Thoracic aorta (tissue), 2 donors: ENCODE data around the gene ADH5. TPM values are rescaled to one million over a fixed set of nuclear protein-coding genes. Genes with fewer than 3 reads are reported as not detected.

Source experiments
- ATAC-seq: fragments of 150-250 bp; one replicate; pipeline ENCODE4 v1.8.0; 2017; ENCODE audit warnings: low read depth; ENCODE audit not compliant: insufficient number of reproducible peaks, low FRiP score
- DNase-seq: peaks from one replicate; pipeline ENCODE4 v3.0.0-alpha.2; 2020; ENCODE audit warnings: low spot score
- H3K27ac ChIP-seq, 2 donors: fragments of 200-600 bp; sonication (generic); 1 replicate in 1 of 2; 2 replicates in 1 of 2; pipeline ENCODE4 v1.5.1; 2016; ENCODE audit warnings: mild to moderate bottlenecking in 2 of 2, moderate library complexity in 2 of 2
- H3K27me3 ChIP-seq: fragments of 200-600 bp; sonication (generic); replicated peaks from 2 replicates; pipeline ENCODE4 v1.6.0; 2016; ENCODE audit warnings: mild to moderate bottlenecking; ENCODE audit not compliant: insufficient read depth
- H3K36me3 ChIP-seq: fragments of 200-600 bp; sonication (generic); one replicate; pipeline ENCODE4 v1.5.1; 2016
- H3K4me1 ChIP-seq, 2 donors: fragments of 200-600 bp; sonication (generic); 1 replicate in 1 of 2; 2 replicates in 1 of 2; pipeline versions ENCODE4 v1.5.1 to v1.6.0; 2016; ENCODE audit warnings: low read depth in 2 of 2, mild to moderate bottlenecking in 1 of 2; ENCODE audit not compliant: control insufficient read depth in 1 of 2
- H3K4me3 ChIP-seq: fragments of 200-600 bp; sonication (generic); 2 replicates; pipeline ENCODE4 v1.5.1; 2016; ENCODE audit warnings: mild to moderate bottlenecking
- H3K9me3 ChIP-seq: fragments of 200-600 bp; sonication (generic); 2 replicates; pipeline ENCODE4 v1.5.1; 2016
- total RNA-seq, 2 donors: library from RNA; depleted of rRNA; stranded (reverse); fragments of >200 nt; gene quantifications; one replicate each; pipeline versions ENCODE4 v1.1.0 to v1.2.3, GENCODE V29; 2016
- TF ChIP-seq, protein P1 (sequence below): fragments of 200-600 bp; sonication (generic); IDR thresholded peaks from one replicate; pipeline ENCODE4 v1.5.1; 2019; ENCODE audit warnings: antibody characterized with exemption

The ADH5 gene
- total RNA-seq, result 100 to 1,000 TPM; 149 to 180 TPM

DNA sequence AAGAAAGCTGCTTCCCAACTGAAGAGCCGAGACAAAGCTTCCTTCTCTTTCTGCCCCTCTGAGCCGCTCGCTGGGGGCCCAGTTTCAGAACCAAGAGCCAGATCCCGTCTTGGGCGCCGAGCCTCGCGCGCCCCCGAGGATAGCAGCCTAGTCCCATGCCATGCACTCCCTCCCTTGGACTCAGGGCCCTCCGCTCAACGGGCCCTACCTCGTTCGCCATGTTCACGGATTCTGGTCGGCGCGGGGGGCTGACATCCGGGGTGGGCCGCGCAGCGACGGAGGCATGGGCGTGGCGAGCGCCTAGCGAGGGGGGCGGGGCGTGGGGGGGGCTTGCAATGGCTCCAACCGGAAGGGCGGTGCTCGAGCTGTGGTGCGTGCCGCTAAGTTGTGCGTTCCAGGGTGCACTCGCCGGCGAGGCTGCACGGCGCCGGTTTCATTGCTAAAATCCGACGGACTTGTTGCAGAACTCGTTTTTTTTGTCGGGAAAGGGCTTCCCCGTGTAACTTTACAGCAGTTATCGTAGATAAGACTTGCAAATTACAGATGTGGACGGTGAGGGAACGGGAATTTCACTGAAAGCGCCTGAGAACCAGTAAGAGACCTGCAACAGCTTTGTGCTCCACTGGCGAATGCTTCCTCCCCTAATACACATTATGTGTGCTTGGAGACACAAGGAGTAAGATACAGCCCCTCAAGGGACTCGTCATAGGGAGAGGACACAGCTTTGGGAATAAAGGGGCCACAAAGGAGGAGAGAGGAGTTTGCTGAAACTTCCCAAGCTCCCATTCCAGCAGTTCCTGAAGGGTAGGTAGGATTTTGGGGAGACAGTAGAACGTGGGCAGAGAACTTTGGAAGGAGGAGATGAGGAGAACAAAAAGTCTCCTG is at the start of gene ADH5:
TSS of gene ADH5 (minus strand) at position 308 of the 885 bp plus-strand sequence. CDS start at position 220, 88 bp downstream.
- H3K4me3 ChIP-seq, result peak within 1 kb of the TSS; percentile 77
- H3K9me3 ChIP-seq, result no peaks in the 10 kb centered on the region
- peak; percentile 64 for DNase-seq
- peaks cover 11% of the 10 kb centered on the region for H3K36me3 ChIP-seq
- H3K27me3 ChIP-seq, result no peaks in the 10 kb centered on the region
- ATAC-seq, result peak; percentile 73
- peaks cover 20 to 34% of the 10 kb centered on the region in 2 donors for H3K4me1 ChIP-seq
- TF ChIP-seq, protein P1, sequence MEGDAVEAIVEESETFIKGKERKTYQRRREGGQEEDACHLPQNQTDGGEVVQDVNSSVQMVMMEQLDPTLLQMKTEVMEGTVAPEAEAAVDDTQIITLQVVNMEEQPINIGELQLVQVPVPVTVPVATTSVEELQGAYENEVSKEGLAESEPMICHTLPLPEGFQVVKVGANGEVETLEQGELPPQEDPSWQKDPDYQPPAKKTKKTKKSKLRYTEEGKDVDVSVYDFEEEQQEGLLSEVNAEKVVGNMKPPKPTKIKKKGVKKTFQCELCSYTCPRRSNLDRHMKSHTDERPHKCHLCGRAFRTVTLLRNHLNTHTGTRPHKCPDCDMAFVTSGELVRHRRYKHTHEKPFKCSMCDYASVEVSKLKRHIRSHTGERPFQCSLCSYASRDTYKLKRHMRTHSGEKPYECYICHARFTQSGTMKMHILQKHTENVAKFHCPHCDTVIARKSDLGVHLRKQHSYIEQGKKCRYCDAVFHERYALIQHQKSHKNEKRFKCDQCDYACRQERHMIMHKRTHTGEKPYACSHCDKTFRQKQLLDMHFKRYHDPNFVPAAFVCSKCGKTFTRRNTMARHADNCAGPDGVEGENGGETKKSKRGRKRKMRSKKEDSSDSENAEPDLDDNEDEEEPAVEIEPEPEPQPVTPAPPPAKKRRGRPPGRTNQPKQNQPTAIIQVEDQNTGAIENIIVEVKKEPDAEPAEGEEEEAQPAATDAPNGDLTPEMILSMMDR, result no peak
- peak within 1 kb of the TSS; percentile 91 to 95 for H3K27ac ChIP-seq

- Histone ChIP-seq H3K9me3 (no peaks in the 10 kb centered on the region), H3K4me1 (no peaks in the 10 kb centered on the region), H3K27ac (no peak overlapping the region), H3K4me3 (no peak overlapping the region), H3K27me3 (no peaks in the 10 kb centered on the region), H3K36me3 (no peaks in the 10 kb centered on the region)
- no peak for DNase-seq
- ATAC-seq, result no peak
- TF ChIP-seq, protein P1, result no peak
These were observed 47.7 kb upstream of the ADH5 start for GRCh38 chr4:99136329-99136728.

DNA sequence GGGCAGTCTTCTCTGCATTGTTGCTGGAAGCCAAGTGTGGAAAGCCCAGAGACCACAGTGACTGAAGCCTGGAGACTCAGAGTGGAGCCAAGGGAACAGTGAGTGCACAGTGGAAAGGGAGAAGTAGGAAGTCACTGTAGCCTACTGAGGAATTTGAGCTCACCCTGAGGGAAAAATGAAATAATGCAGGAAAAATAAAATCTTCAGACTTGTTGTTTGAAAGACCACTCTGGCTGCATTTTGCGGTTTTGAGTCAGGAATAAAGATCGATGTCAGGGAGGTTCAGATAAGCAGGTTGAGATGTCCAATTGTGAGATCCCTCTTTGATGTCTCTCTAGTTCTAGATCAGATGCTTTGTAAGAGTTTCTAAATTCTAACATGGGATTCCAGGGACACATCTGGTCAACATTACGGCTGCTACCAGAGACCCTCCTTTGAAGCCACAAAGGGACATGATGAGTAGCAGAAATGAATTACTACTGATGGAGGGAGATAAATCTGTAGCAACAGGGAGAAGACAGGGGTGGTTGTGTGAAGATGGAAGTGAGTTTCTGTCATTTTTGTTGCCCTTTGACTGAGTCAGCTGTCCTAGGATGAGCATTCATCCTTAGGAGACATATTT is 47.1 kb upstream of the ADH5 start:
- Histone ChIP-seq H3K9me3 (no peaks in the 10 kb centered on the region), H3K27ac (no peak overlapping the region), H3K27me3 (no peaks in the 10 kb centered on the region), H3K4me1 (no peaks in the 10 kb centered on the region), H3K36me3 (no peaks in the 10 kb centered on the region), H3K4me3 (no peak overlapping the region)
- TF ChIP-seq, protein P1, result no peak
- DNase-seq, result no peak
- ATAC-seq, result no peak

- H3K4me1 ChIP-seq, result no peaks in the 10 kb centered on the region
- H3K4me3 ChIP-seq, result no peak overlapping the region
- no peaks in the 10 kb centered on the region for H3K36me3 ChIP-seq
- H3K27ac ChIP-seq, result no peak overlapping the region
- no peak for DNase-seq
- no peaks in the 10 kb centered on the region for H3K9me3 ChIP-seq
- ATAC-seq, result no peak
- H3K27me3 ChIP-seq, result no peaks in the 10 kb centered on the region
- TF ChIP-seq, protein P1, result no peak
These were observed 46.0 kb upstream of the ADH5 start for GRCh38 chr4:99134586-99134985.

DNA sequence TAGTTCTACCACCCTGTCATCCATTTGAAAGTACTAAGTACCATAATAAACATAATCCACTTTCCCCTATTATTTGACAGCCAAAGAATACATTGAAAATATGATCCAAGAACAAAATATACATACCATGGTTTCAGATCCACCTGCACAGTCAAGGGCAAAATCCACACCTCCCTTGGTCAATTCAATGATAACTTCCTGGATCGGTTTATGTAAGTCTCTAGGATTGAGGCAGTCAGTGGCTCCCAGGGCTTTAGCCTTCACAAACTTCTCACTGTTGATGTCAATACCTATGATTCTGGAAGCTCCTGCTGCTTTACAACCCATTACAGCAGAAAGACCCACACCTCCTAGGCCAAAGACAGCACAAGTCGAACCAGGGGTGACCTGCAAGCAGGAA is 42.8 kb upstream of the ADH5 start:
- no peaks in the 10 kb centered on the region for H3K27me3 ChIP-seq
- no peaks in the 10 kb centered on the region for H3K9me3 ChIP-seq
- ATAC-seq (no peak), DNase-seq (no peak)
- TF ChIP-seq, protein P1, result no peak
- H3K4me3 ChIP-seq, result no peak overlapping the region
- H3K27ac ChIP-seq, result no peak overlapping the region
- no peaks in the 10 kb centered on the region for H3K36me3 ChIP-seq
- no peaks in the 10 kb centered on the region for H3K4me1 ChIP-seq
